Gastroesophageal sphincter (tissue), 3 donors: Measurements from ENCODE around the gene IL16.

Experiments used
- EP300 ChIP-seq: sonication (generic); formaldehyde crosslinking; IDR thresholded peaks from one replicate; pipeline ENCODE4 v1.6.1; 2017; ENCODE audit warnings: antibody characterized with exemption, mild to moderate bottlenecking
- POLR2A ChIP-seq, 2 donors: fragments of 450-650 bp; IDR thresholded peaks; one replicate each; pipeline ENCODE4 v1.6.1; 2017; ENCODE audit warnings: antibody characterized with exemption in 2 of 2, mild to moderate bottlenecking in 2 of 2, moderate library complexity in 1 of 2
- TF ChIP-seq, protein P1 (sequence below), 4 experiments: fragments of 200-600 bp in 2 of 4; fragments of 450-650 bp in 2 of 4; sonication (generic) in 1 of 4; IDR thresholded peaks; one replicate each; pipeline ENCODE4 v1.5.1; 2017 to 2019; ENCODE audit warnings: antibody characterized with exemption in 4 of 4, mild to moderate bottlenecking in 2 of 4, moderate library complexity in 2 of 4

DNA sequence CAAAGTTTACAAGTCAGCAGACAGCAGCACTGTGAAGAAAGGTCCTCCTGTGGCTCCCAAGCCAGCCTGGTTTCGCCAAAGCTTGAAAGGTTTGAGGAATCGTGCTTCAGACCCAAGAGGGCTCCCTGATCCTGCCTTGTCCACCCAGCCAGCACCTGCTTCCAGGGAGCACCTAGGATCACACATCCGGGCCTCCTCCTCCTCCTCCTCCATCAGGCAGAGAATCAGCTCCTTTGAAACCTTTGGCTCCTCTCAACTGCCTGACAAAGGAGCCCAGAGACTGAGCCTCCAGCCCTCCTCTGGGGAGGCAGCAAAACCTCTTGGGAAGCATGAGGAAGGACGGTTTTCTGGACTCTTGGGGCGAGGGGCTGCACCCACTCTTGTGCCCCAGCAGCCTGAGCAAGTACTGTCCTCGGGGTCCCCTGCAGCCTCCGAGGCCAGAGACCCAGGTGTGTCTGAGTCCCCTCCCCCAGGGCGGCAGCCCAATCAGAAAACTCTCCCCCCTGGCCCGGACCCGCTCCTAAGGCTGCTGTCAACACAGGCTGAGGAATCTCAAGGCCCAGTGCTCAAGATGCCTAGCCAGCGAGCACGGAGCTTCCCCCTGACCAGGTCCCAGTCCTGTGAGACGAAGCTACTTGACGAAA, 103.1 kb downstream of the IL16 start:
- no peak for TF ChIP-seq EP300
- TF ChIP-seq POLR2A (IDR thresholded peaks at IDR 0.05) = no peak
- TF ChIP-seq, protein P1, sequence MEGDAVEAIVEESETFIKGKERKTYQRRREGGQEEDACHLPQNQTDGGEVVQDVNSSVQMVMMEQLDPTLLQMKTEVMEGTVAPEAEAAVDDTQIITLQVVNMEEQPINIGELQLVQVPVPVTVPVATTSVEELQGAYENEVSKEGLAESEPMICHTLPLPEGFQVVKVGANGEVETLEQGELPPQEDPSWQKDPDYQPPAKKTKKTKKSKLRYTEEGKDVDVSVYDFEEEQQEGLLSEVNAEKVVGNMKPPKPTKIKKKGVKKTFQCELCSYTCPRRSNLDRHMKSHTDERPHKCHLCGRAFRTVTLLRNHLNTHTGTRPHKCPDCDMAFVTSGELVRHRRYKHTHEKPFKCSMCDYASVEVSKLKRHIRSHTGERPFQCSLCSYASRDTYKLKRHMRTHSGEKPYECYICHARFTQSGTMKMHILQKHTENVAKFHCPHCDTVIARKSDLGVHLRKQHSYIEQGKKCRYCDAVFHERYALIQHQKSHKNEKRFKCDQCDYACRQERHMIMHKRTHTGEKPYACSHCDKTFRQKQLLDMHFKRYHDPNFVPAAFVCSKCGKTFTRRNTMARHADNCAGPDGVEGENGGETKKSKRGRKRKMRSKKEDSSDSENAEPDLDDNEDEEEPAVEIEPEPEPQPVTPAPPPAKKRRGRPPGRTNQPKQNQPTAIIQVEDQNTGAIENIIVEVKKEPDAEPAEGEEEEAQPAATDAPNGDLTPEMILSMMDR (IDR thresholded peaks at IDR 0.05) = no peak
